Stimulated activated CD8-positive, alpha-beta memory T cell treated with anti-CD3 and anti-CD28 coated beads, Interleukin-15, amount 100 ng/mL, for 24 hours (primary cell): Measurements from ENCODE around the gene DCAF17.
"Not testable (repeated sequence)": the region's sequence is repeated elsewhere in the genome, so short reads cannot be mapped to it uniquely, and the experiment has no call there.

Source experiments
- DNase-seq: peaks from one replicate; pipeline ENCODE4 v3.0.0-alpha.2; 2020; ENCODE audit warnings: low read depth

DCAF17 gene

GRCh38 chr2:171460537-171460936 lies 26.5 kb downstream of the DCAF17 start:
- DNase-seq = no peak

GRCh38 chr2:171469176-171469575 lies 35.1 kb downstream of the DCAF17 start:
- no peak for DNase-seq

GRCh38 chr2:171470129-171470528 lies 36.1 kb downstream of the DCAF17 start:
- no peak for DNase-seq

GRCh38 chr2:171475979-171476378 lies 42.0 kb downstream of the DCAF17 start:
- DNase-seq = no peak

GRCh38 chr2:171478345-171478744 lies 44.3 kb downstream of the DCAF17 start:
- DNase-seq = no peak

- DNase-seq = no peak
Measured at GRCh38 chr2:171479154-171479814, 45.3 kb downstream of the DCAF17 start.

- no peak for DNase-seq
Measured at GRCh38 chr2:171480908-171481307, 46.9 kb downstream of the DCAF17 start.

GRCh38 chr2:171482308-171482707 lies 48.3 kb downstream of the DCAF17 start:
- DNase-seq = no peak

- DNase-seq = no peak
Measured at GRCh38 chr2:171482877-171483276, 48.9 kb downstream of the DCAF17 start.

- no peak for DNase-seq
Measured at GRCh38 chr2:171483793-171484192, 49.8 kb downstream of the DCAF17 start.

GRCh38 chr2:171485116-171485515 lies 51.1 kb downstream of the DCAF17 start:
- no peak for DNase-seq

- DNase-seq = no peak
Measured at GRCh38 chr2:171487201-171487600, 53.2 kb downstream of the DCAF17 start.

GRCh38 chr2:171487803-171488259 lies 53.8 kb downstream of the DCAF17 start:
- no peak for DNase-seq

GRCh38 chr2:171490577-171490976 lies 56.6 kb downstream of the DCAF17 start:
- DNase-seq = no peak

- no peak for DNase-seq
Measured at GRCh38 chr2:171491292-171491691, 57.3 kb downstream of the DCAF17 start.

- no peak for DNase-seq
Measured at GRCh38 chr2:171492664-171493063, 58.6 kb downstream of the DCAF17 start.

- DNase-seq = not testable (repeated sequence)
Measured at GRCh38 chr2:171497664-171498063, 63.6 kb downstream of the DCAF17 start.

GRCh38 chr2:171505374-171505773 lies 71.3 kb downstream of the DCAF17 start:
- no peak for DNase-seq

GRCh38 chr2:171509945-171510731 lies 76.1 kb downstream of the DCAF17 start:
- DNase-seq = no peak

- DNase-seq = no peak
Measured at GRCh38 chr2:171512014-171512413, 78.0 kb downstream of the DCAF17 start.

GRCh38 chr2:171512683-171513195 lies 78.7 kb downstream of the DCAF17 start:
- DNase-seq = no peak

- no peak for DNase-seq
Measured at GRCh38 chr2:171513719-171514160, 79.7 kb downstream of the DCAF17 start.

GRCh38 chr2:171514908-171515582 lies 81.0 kb downstream of the DCAF17 start:
- DNase-seq = no peak
